ENCODE measurements around the gene EFNA5.

GRCh38 chr5:107538805-107539445, 131.8 kb downstream of the EFNA5 start:
- TF ChIP-seq CTCF (IDR thresholded peaks at IDR 0.05) (no peak), POLR2AphosphoS5 (IDR thresholded peaks at IDR 0.05) (no peak), POLR2A (IDR thresholded peaks at IDR 0.05) (no peak)

Measured in gastroesophageal sphincter (tissue), 3 donors.